ENCODE data around the gene LTBP1. TPM values are rescaled to one million over a fixed set of nuclear protein-coding genes. Genes with fewer than 3 reads are reported as not detected.

The LTBP1 gene
- total RNA-seq, 3 donors from 2014 or later = 14.3 to 38.4 (median 33.6) TPM

GRCh38 chr2:32904074-32904473, 42.7 kb upstream of the LTBP1 start:
- ATAC-seq (no peak), DNase-seq (no peak)
- Histone ChIP-seq H3K9me3 (no peaks in the 10 kb centered on the region), H3K36me3 (ENCODE audit: low read depth) (no peaks in the 10 kb centered on the region), H3K4me1 (ENCODE audit: low read depth) (no peaks in the 10 kb centered on the region), H3K4me3 (no peak overlapping the region)
- intact Hi-C loops (cut with DNase I, micrococcal nuclease) = no loop called here
- no peak for TF ChIP-seq CTCF (IDR thresholded peaks at IDR 0.05)

- no peaks in the 10 kb centered on the region for H3K36me3 ChIP-seq (ENCODE audit: low read depth)
- intact Hi-C loops (cut with DNase I, micrococcal nuclease) = no loop called here
- H3K4me1 ChIP-seq (ENCODE audit: low read depth) = no peaks in the 10 kb centered on the region
- TF ChIP-seq CTCF (IDR thresholded peaks at IDR 0.05) = no peak
- ATAC-seq (no peak), DNase-seq (no peak)
- no peaks in the 10 kb centered on the region for H3K9me3 ChIP-seq
- H3K4me3 ChIP-seq = no peak overlapping the region
These were observed 42.0 kb upstream of the LTBP1 start for GRCh38 chr2:32904751-32905150.

- no peak for ATAC-seq
- H3K9me3 ChIP-seq = no peaks in the 10 kb centered on the region
- no peaks in the 10 kb centered on the region for H3K36me3 ChIP-seq (ENCODE audit: low read depth)
- intact Hi-C loops (cut with DNase I, micrococcal nuclease) = no loop called here
- no peak for DNase-seq
- H3K4me3 ChIP-seq = no peak overlapping the region
- no peaks in the 10 kb centered on the region for H3K4me1 ChIP-seq (ENCODE audit: low read depth)
- no peak for TF ChIP-seq CTCF (IDR thresholded peaks at IDR 0.05)
These were observed 41.5 kb upstream of the LTBP1 start for GRCh38 chr2:32905270-32905669.

GRCh38 chr2:32910883-32911598, 35.7 kb upstream of the LTBP1 start:
- intact Hi-C loops (cut with DNase I, micrococcal nuclease) = no loop called here
- DNase-seq (peak in 1 of 3 donors; percentile 14), ATAC-seq (no peak)
- Histone ChIP-seq H3K9me3 (no peaks in the 10 kb centered on the region), H3K4me1 (ENCODE audit: low read depth) (no peaks in the 10 kb centered on the region), H3K36me3 (ENCODE audit: low read depth) (no peaks in the 10 kb centered on the region), H3K4me3 (no peak overlapping the region)
- no peak for TF ChIP-seq CTCF (IDR thresholded peaks at IDR 0.05)

GRCh38 chr2:32915694-32916093, 31.1 kb upstream of the LTBP1 start:
- TF ChIP-seq CTCF (IDR thresholded peaks at IDR 0.05) = no peak
- ATAC-seq = no peak

More at GRCh38 chr2:32915694-32916093, 31.1 kb upstream of the LTBP1 start:
- no peak for DNase-seq
- Histone ChIP-seq H3K9me3 (no peaks in the 10 kb centered on the region), H3K4me3 (no peak overlapping the region), H3K36me3 (ENCODE audit: low read depth) (no peaks in the 10 kb centered on the region), H3K4me1 (ENCODE audit: low read depth) (no peaks in the 10 kb centered on the region)
- intact Hi-C loops (cut with DNase I, micrococcal nuclease) = no loop called here

All from mucosa of descending colon (tissue), 3 donors.